NT2/D1 (cell line): Measurements from ENCODE around the gene FAM83D.

Experiments used
- YY1 ChIP-seq: IDR thresholded peaks from 2 replicates; pipeline ENCODE4 v1.6.1; 2011; ENCODE audit not compliant: insufficient read length, insufficient read depth
- ZNF274 ChIP-seq: IDR thresholded peaks from 2 replicates; pipeline ENCODE4 v1.6.1; 2011; ENCODE audit warnings: mild to moderate bottlenecking, low read depth, low read length

GRCh38 chr20:38918172-38918571, 8.0 kb upstream of the FAM83D start:
- TF ChIP-seq ZNF274 (no peak), YY1 (no peak)
